ENCODE data around the gene FAM169A. TPM values are rescaled to one million over a fixed set of nuclear protein-coding genes. Genes with fewer than 3 reads are reported as not detected.
"Not testable (repeated sequence)": the region's sequence is repeated elsewhere in the genome, so short reads cannot be mapped to it uniquely, and the experiment has no call there.

The FAM169A gene
- polyA plus RNA-seq, 12 donors = 0.58 to 3.2 (median 0.94) TPM; not detected in 2

- no peak for DNase-seq
Measured at GRCh38 chr5:74801197-74801596, 65.0 kb downstream of the FAM169A start.

DNA sequence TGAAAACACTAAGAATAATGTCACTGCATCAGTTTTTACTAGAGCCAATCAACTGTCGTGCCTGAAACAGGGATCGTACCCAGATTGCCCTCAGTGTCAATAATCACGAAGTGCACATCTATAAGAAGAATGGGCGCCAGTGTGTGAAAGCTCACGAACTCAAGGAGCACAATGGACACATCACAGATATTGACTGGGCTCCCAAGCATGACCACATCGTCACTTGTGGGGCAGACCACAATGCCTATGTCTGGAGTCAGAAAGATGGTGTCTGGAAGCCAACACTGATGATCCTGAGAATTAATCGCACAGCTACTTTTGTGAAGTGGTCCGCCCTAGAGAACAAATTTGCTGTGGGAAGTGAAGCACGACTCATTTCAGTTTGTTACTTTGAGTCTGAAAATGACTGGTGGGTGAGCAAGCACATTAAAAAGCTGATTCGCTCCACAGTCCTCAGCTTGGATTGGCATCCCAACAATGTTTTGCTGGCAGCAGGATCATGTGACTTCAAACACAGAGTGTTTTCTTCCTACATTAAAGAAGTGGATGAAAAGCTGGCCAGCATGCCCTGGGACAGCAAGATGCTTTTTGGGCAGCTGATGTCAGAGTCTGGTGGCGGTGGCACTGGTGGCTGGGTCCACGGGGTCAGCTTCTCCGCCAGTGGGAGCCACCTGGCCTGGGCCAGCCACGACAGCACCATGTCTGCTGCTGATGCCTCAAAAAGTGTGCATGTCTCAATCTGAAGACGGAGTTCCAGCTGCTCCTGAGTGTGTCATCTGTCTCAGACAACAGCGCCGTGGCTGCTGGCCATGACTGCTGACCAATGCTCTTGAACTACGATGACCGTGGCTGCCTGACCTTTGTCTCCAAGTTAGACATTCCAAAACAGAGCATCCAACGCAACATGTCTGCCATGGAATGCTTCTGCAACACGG lies 66.9 kb downstream of the FAM169A start:
- peak; percentile 2 for DNase-seq

- DNase-seq = not testable (repeated sequence)
Measured at GRCh38 chr5:74791669-74792068, 74.5 kb downstream of the FAM169A start.

GRCh38 chr5:74787424-74787823 lies 78.8 kb downstream of the FAM169A start:
- no peak for DNase-seq

DNA sequence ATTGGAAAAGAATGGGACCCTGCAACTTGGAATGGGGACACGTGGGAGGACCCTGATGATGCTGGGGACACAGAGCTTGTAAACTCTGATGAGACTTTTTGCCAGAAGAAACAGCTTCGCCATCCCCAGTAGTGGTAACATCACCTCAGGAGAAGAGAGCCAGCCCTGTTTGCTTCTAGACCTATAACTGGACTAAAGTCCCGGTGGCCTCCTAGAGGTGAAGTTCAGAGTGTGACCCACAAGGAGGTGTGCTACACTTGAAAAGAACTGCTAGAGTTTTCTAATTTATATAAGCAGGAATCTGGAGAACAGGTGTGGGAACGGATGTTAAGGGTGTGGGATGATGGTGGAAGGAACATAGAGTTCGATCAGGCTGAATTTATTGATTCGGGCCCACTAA lies 79.3 kb downstream of the FAM169A start:
- DNase-seq = no peak

DNA sequence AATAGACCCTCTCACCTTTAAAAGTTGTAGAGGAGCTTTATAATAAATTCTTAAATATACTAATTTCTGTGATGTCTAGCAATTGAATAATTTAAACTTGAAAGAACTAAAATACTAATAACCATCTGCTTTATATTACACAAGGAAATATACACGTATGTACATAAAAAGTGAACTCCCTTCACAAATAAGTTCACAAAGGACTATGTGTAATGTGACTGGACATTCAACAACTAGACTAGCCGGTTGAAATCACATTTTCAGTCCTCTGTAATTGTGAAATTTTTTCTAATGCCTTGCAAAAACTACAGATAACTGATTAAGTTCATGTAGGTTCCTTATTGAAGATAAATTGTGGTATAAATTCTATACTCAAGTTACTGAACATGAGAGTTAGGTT lies 87.6 kb downstream of the FAM169A start:
- no peak for DNase-seq

GRCh38 chr5:74772359-74772758 lies 93.8 kb downstream of the FAM169A start:
- no peak for DNase-seq

GRCh38 chr5:74767579-74767913 lies 98.6 kb downstream of the FAM169A start:
- DNase-seq = no peak

GRCh38 chr5:74766849-74767578 lies 99.2 kb downstream of the FAM169A start, which contains the start of the genes GFM2 and NSA2:
GFM2 (minus strand) TSS chr5:74767117; CDS start chr5:74763742, 3,375 bp downstream.
NSA2 (plus strand) TSS chr5:74767249; CDS start chr5:74767361, 112 bp downstream.
- peak; percentile 94 for DNase-seq

- DNase-seq = peak; percentile 26
Measured at GRCh38 chr5:74766418-74766848, 99.8 kb downstream of the FAM169A start.

DNA sequence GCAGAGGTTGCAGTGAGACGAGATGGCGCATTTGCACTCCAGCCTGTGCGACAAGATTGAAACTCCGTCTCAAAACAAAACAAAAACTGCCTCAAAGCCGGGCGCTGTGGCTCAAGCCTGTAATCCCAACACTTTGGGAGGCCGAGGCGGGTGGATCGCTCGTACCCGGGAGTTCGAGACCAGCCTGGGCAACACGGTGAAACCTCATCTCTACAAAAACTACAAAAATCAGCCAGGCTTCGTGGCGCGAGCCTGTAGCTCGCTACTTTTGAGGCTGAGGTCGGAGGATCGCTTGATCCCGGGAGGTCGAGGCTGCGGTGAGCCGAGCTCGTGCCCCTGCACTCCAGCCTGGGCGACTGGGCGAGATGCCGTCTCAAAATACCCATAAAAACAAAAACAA lies 100.3 kb downstream of the FAM169A start:
- no peak for DNase-seq

GRCh38 chr5:74765201-74765600 lies 101.0 kb downstream of the FAM169A start:
- DNase-seq = no peak

- no peak for DNase-seq
Measured at GRCh38 chr5:74763504-74763903, 102.7 kb downstream of the FAM169A start.

DNA sequence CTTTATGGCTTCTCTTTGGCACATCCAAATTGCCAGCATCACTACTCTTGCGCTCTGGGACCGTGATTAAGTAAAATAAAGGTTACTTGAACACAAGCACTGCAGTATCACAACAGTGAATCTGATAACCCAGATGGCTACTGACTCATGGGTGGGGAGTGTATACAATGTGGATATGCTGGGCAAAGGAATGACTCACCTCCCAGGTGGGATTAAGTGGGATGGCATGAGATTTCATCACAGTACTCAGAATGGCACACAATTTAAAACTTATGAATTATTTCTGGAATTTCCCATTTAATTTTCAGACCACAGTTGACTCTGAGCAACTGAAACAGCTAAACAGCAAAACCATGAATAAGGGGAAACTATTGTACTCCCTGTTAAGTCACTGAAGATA lies 103.6 kb downstream of the FAM169A start:
- no peak for DNase-seq

DNA sequence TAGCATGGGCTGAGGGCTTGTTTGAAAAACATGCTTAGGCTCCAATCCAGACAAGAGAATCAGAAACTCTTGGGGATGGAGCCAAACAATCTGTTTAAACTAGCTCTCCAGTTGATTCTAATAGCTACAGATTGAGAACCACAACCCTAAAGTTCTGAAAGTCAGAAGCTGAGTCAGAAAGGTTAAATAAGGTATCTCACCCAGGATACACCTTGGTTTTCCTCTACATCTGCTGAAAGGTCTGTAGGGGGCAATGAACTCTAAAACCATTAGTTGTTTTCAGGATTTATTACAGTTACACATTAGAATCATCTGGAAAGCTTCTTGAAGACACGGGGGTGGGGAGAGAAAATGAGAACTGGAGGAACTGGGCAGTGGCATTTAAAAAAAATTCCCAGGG lies 104.9 kb downstream of the FAM169A start:
- DNase-seq = no peak

DNA sequence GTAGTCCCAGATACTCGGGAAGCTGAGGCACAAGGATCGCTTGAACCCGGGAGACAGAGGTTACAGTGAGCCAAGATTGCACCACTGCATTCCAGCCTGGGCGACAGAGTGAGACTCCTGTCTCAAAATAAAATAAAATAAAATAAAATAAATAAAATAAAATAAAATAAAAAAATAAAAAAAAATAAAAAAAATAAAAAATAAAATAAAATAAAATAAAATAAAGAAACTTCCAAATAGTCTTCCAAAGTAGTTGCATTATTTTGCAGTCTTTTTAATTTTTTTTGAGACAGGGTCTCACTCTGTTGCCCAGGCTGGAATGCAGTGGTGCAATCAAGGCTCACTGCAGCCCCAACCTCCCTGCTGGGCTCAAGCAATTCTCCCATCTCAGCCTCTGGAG lies 117.4 kb downstream of the FAM169A start:
- DNase-seq = not testable (repeated sequence)

DNA sequence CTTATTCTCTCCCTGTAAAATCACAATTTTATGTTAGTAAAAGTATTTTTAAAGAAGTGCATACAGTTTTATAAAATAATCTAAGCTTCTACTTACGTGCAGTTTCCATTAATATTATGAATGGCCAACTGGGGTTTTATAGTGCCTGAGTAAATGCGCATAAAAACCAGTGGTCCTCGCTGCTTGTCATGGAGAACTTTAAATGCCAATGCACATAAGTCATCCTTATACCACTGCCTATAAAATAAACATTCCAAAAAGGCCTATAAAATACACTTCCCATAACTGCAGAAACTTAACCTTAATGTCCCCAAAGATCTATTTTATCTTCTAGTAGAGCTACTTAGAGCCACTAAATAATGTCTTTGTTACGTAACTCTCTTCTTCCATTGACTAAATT lies 127.8 kb downstream of the FAM169A start:
- no peak for DNase-seq

DNA sequence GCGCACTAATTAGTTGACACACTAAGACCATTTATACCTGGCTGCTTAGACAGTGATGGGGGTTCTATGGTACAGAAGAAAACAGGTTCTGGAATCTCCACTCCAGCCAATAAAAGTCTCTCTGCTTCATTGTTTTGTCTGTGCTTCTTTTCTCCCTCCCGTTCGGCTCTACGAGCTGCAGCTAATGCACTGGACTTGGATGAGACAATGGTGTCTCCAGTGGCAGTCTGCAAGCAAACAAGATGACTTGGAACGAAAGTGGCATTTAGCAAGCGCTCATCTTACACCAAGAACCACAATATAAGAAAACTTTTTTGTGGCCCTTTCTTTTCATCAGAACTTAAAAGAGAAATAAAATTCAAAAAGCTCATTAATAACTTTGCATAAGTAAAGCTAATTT lies 129.4 kb downstream of the FAM169A start:
- no peak for DNase-seq

All from muscle of arm (tissue), 12 donors.